H1 (cell line): Measurements from ENCODE around the gene POLR3H. TPM values are rescaled to one million over a fixed set of nuclear protein-coding genes. Genes with fewer than 3 reads are reported as not detected.

Source experiments
- ATF3 ChIP-seq: IDR thresholded peaks from 2 replicates; pipeline ENCODE4 v1.6.1; 2011; ENCODE audit warnings: low read depth, mild to moderate bottlenecking, low read length; ENCODE audit not compliant: insufficient read depth
- POLR2AphosphoS5 ChIP-seq: IDR thresholded peaks from 2 replicates; pipeline ENCODE4 v1.6.1; 2011; ENCODE audit warnings: low read depth, low read length
- SRF ChIP-seq: IDR thresholded peaks from 2 replicates; pipeline ENCODE4 v1.6.1; 2011; ENCODE audit warnings: mild to moderate bottlenecking, low read depth, low read length, moderate library complexity
- ZNF274 ChIP-seq: IDR thresholded peaks from 2 replicates; pipeline ENCODE4 v1.7.0; 2012; ENCODE audit warnings: low read length, borderline replicate concordance; ENCODE audit errors: extremely low read depth
- polyA plus RNA-seq, 7 experiments: library from polyadenylated mRNA; depleted of rRNA in 3 of 7; stranded (reverse) in 5 of 7; unstranded in 2 of 7; fragments of >200 nt in 5 of 7; fragments of 200-250 nt in 2 of 7; gene quantifications; 1 replicate in 5 of 7; 2 replicates in 1 of 7; 4 replicates in 1 of 7; pipeline versions ENCODE4 v1.2.1 to v1.2.3, GENCODE V29; 2011 to 2013; ENCODE audit warnings: missing spikeins in 2 of 7, mixed read lengths in 2 of 7
- total RNA-seq: library from RNA; stranded (reverse); fragmentation: NEBNext Ultra II Directional; extraction: Animal tissue kit (Norgen Biotek cat#: 25700); gene quantifications from 2 replicates; pipeline ENCODE4 v1.2.1, GENCODE V29; 2021

Gene POLR3H
- total and polyA plus RNA-seq, 2 of the 8 experiments (the other 6 are each of a cell fraction or from before 2014, with no cell fraction given) = 29.7 to 39.2 TPM

- TF ChIP-seq ATF3 (no peak), POLR2AphosphoS5 (0 out of 2 replicates have a peak, but pooled peaks have one; percentile 13), SRF (0 out of 2 replicates have a peak, but pooled peaks have one; percentile 34), ZNF274 (no peak)
These were observed 11.1 kb downstream of the POLR3H start (continued) for GRCh38 chr22:41532908-41533825.
